ENCODE data around the gene PLVAP.
A peak's percentile ranks its signal among the peaks of the same experiment; 100 is the strongest.

The PLVAP gene

DNA sequence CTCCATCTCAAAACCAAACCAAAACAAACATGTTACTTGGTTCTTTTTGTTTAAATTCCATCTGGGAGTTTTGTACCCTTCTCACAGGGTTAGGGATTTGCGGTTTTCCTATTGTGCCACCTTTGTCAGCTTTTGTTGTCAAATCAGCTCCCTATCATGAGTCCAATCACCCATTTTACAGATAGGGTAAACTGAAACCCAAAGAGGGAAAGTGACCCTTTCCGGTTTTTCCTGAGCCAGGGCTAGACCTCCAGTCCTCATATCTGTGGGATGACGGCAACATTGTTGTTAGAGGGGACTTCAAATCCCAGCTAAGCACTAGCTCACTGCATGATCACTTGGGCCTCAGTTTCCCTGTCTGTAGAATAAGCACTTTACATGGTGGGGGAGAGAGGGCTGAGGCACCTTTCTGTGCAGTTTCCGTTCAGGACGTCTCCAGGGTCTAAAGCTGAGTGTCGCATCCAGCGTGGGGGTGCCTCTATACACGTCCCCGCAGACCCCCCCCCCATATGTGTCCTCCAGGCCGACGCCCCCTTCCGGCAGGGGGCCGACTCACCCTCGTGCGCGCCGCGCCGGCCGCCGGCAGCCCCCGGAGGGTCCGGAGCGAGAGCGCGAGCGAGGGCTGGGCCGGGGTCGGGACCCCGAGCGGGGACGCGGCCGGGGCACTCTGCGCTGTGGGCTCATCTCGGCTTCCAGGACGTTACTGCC lies 13.0 kb upstream of the PLVAP start:
- no peak overlapping the region for H2AK5ac ChIP-seq (ENCODE audit: low read length)
- no peak overlapping the region for H2BK15ac ChIP-seq (replicated peaks; ENCODE audit: low read depth)
- H4K5ac ChIP-seq (ENCODE audit: low read length), result no peak overlapping the region
- peak overlapping the region; percentile 81 for H3K56ac ChIP-seq (ENCODE audit: low read length)
- no CpG with 5 or more reads among the region's 37 CpGs for WGBS (ENCODE audit: extremely low coverage, insufficient coverage, low lambda C conversion rate)
- H3K79me2 ChIP-seq (ENCODE audit: control insufficient read depth, insufficient read depth, low read length), result no peaks in the 10 kb centered on the region
- H3K27ac ChIP-seq (ENCODE audit: low read depth, low read length), result no peak overlapping the region
- no peak overlapping the region for H3K4ac ChIP-seq (ENCODE audit: low read depth, low read length)
- H3K27me3 ChIP-seq (ENCODE audit: insufficient read depth, low read length, poor library complexity), result no peaks in the 10 kb centered on the region
- H3K9ac ChIP-seq (ENCODE audit: low read length), result peak overlapping the region; percentile 59
- no peak overlapping the region for H3K23ac ChIP-seq (ENCODE audit: low read length)
- no peak for DNase-seq
- H3K4me2 ChIP-seq (ENCODE audit: low read length), result peak overlapping the region; percentile 65
- H2BK5ac ChIP-seq (ENCODE audit: low read length), result no peak overlapping the region
- no peaks in the 10 kb centered on the region for H3K4me1 ChIP-seq (ENCODE audit: control insufficient read depth, low read depth, low read length)
- H3K4me3 ChIP-seq (ENCODE audit: low read length), result peak overlapping the region; percentile 32
- H2BK120ac ChIP-seq (ENCODE audit: low read depth, low read length), result no peak overlapping the region
- no peak overlapping the region for H3K18ac ChIP-seq (ENCODE audit: low read length)
- H3K79me1 ChIP-seq (ENCODE audit: low read length), result no peaks in the 10 kb centered on the region
- no peaks in the 10 kb centered on the region for H3K36me3 ChIP-seq (ENCODE audit: control insufficient read depth, insufficient read depth, low read length)
- H4K8ac ChIP-seq (ENCODE audit: low read depth, low read length), result no peak overlapping the region

DNA sequence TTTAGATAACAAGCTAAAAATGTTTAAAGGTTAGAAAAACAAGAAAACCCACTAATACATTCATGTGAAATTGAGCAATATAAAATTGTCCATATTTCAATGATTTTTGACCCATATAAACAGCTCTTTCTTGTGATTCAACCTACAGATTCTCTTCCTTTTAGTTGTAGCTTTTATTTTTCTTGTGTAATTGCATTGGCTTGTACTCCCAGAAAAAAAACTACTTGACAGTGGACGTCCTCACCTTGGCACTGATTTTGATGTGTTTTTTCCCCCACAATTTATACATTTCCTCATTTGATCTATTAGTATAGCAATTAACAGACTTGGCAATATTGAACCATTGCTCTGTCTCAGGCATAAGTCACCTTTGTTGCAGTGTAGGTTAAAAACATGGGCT lies 12.1 kb upstream of the PLVAP start:
- no peak overlapping the region for H3K18ac ChIP-seq (ENCODE audit: low read length)
- H3K23ac ChIP-seq (ENCODE audit: low read length), result no peak overlapping the region
- no peak overlapping the region for H3K4me3 ChIP-seq (ENCODE audit: low read length)
- H4K8ac ChIP-seq (ENCODE audit: low read depth, low read length), result no peak overlapping the region
- no peak overlapping the region for H2BK15ac ChIP-seq (replicated peaks; ENCODE audit: low read depth)
- no peaks in the 10 kb centered on the region for H3K79me2 ChIP-seq (ENCODE audit: control insufficient read depth, insufficient read depth, low read length)
- no peak overlapping the region for H3K4me2 ChIP-seq (ENCODE audit: low read length)
- H3K27ac ChIP-seq (ENCODE audit: low read depth, low read length), result no peak overlapping the region
- no peak overlapping the region for H2BK120ac ChIP-seq (ENCODE audit: low read depth, low read length)
- H3K4me1 ChIP-seq (ENCODE audit: control insufficient read depth, low read depth, low read length), result no peaks in the 10 kb centered on the region
- WGBS (ENCODE audit: extremely low coverage, insufficient coverage, low lambda C conversion rate), result no CpG with 5 or more reads among the region's 1 CpG
- H3K9ac ChIP-seq (ENCODE audit: low read length), result no peak overlapping the region
- H2BK5ac ChIP-seq (ENCODE audit: low read length), result no peak overlapping the region
- H3K36me3 ChIP-seq (ENCODE audit: control insufficient read depth, insufficient read depth, low read length), result no peaks in the 10 kb centered on the region
- no peaks in the 10 kb centered on the region for H3K27me3 ChIP-seq (ENCODE audit: insufficient read depth, low read length, poor library complexity)
- no peak overlapping the region for H2AK5ac ChIP-seq (ENCODE audit: low read length)
- no peak overlapping the region for H3K4ac ChIP-seq (ENCODE audit: low read depth, low read length)
- H3K79me1 ChIP-seq (ENCODE audit: low read length), result no peaks in the 10 kb centered on the region
- no peak for DNase-seq
- H3K56ac ChIP-seq (ENCODE audit: low read length), result no peak overlapping the region
- H4K5ac ChIP-seq (ENCODE audit: low read length), result no peak overlapping the region

DNA sequence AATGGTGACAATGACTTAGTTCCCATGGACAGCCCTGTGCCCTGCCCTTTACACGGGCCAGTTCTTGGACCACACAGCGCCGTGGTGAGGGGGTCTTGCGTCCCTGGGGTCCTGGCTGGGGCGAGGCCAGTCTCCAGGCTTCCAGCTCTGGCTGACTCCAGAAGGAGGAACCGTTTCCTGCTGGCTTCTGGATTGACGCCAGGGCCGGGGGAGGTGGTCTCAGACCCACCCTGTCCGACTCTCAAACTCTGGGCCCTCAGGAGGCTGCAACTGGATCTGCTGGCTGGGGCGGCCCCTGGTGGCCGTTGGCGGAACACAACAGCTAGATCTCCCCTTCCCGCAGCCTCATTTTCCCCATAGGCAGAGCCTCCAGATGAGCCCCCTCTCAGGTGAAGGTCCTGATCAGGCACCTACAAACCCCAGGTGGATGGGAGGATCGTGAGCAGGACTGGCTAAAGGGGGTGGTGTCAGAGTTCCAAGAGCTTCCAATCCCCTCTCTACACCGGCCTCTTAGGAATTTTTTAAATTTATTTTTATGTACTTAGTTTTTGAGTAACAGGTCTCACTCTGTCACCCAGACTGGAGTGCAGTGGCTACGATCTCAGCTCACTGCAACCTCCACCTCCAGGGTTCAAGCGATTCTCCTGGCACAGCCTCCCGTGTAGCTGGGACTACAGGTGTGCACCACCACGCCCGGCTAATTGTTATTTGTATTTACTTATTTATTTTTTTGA lies 8.9 kb upstream of the PLVAP start:
- H4K8ac ChIP-seq (ENCODE audit: low read depth, low read length), result no peak overlapping the region
- H3K79me1 ChIP-seq (ENCODE audit: low read length), result no peaks in the 10 kb centered on the region
- no peak overlapping the region for H3K27ac ChIP-seq (ENCODE audit: low read depth, low read length)
- H4K5ac ChIP-seq (ENCODE audit: low read length), result no peak overlapping the region
- H3K27me3 ChIP-seq (ENCODE audit: insufficient read depth, low read length, poor library complexity), result no peaks in the 10 kb centered on the region
- no CpG with 5 or more reads among the region's 20 CpGs for WGBS (ENCODE audit: extremely low coverage, insufficient coverage, low lambda C conversion rate)
- no peaks in the 10 kb centered on the region for H3K4me1 ChIP-seq (ENCODE audit: control insufficient read depth, low read depth, low read length)
- no peak overlapping the region for H3K23ac ChIP-seq (ENCODE audit: low read length)
- H3K56ac ChIP-seq (ENCODE audit: low read length), result no peak overlapping the region
- peak; percentile 79 for DNase-seq
- H3K36me3 ChIP-seq (ENCODE audit: control insufficient read depth, insufficient read depth, low read length), result no peaks in the 10 kb centered on the region
- H3K18ac ChIP-seq (ENCODE audit: low read length), result no peak overlapping the region
- H3K4me2 ChIP-seq (ENCODE audit: low read length), result no peak overlapping the region
- H3K9ac ChIP-seq (ENCODE audit: low read length), result no peak overlapping the region
- H3K79me2 ChIP-seq (ENCODE audit: control insufficient read depth, insufficient read depth, low read length), result no peaks in the 10 kb centered on the region
- no peak overlapping the region for H2BK5ac ChIP-seq (ENCODE audit: low read length)
- no peak overlapping the region for H3K4ac ChIP-seq (ENCODE audit: low read depth, low read length)
- H3K4me3 ChIP-seq (ENCODE audit: low read length), result no peak overlapping the region
- H2AK5ac ChIP-seq (ENCODE audit: low read length), result no peak overlapping the region
- no peak overlapping the region for H2BK15ac ChIP-seq (replicated peaks; ENCODE audit: low read depth)
- no peak overlapping the region for H2BK120ac ChIP-seq (ENCODE audit: low read depth, low read length)

DNA sequence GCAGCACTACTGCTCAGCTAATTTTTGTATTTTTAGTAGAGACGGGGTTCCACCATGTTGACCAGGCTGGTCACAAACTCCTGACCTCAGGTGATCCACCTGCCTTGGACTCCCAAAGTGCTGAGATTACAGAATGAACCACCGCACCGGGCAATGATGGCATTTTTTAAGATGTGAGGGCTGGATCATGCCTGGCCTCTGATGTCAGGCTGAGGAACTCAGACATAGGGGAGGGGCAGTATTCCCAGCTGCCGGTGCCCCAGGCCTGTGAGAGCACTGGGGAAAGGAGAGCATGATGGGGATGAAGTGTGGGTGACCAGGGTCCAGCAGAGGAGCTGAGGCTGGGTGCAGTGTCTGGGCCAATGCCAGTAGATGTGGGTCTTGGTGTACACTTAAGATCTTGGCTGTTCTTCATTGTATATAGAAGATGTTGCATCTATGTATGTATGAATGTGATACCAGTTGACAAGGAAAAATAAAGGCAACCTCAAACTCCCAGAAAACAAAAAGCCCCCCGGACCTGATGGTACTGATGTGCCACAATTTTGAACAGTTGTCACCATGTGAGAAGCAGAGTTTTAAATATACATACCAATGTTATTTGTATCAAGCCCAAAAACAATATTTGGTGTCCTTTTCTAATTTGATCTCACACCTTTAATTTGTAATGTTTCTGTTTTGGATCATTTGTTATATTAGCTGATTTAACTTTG lies 3.4 kb upstream of the PLVAP start:
- H3K18ac ChIP-seq (ENCODE audit: low read length), result no peak overlapping the region
- H3K56ac ChIP-seq (ENCODE audit: low read length), result no peak overlapping the region
- H3K4me1 ChIP-seq (ENCODE audit: control insufficient read depth, low read depth, low read length), result no peaks in the 10 kb centered on the region

DNA sequence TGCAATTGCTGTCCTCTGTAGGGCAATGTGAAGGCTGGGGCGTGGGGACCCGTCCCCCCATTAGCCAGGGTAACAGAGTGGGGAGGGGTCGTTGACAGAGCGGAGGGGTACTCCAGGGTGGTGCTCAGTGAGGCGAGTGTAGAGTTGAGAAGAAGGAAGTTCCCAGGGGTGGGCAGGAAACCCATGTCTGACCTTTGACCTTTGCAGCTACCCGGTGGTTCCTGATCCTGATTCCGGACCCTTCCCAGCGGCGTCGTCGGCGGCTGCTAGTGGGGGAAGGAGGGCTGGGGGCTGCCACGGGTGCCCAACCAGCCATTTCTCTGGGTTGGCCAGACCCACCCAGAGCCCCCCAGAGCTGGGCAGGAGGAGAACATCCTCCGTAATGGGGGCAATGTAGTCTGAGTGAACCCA lies 2.1 kb upstream of the PLVAP start:
- peak overlapping the region; percentile 7 for H4K8ac ChIP-seq (ENCODE audit: low read depth, low read length)
- H2BK15ac ChIP-seq (replicated peaks; ENCODE audit: low read depth), result no peak overlapping the region
- no peak overlapping the region for H3K4me3 ChIP-seq (ENCODE audit: low read length)
- H3K27me3 ChIP-seq (ENCODE audit: insufficient read depth, low read length, poor library complexity), result no peaks in the 10 kb centered on the region
- no peaks in the 10 kb centered on the region for H3K79me1 ChIP-seq (ENCODE audit: low read length)
- no peak overlapping the region for H4K5ac ChIP-seq (ENCODE audit: low read length)
- no peaks in the 10 kb centered on the region for H3K36me3 ChIP-seq (ENCODE audit: control insufficient read depth, insufficient read depth, low read length)
- peak; percentile 55 for DNase-seq
- H3K4me1 ChIP-seq (ENCODE audit: control insufficient read depth, low read depth, low read length), result no peaks in the 10 kb centered on the region
- no peak overlapping the region for H3K9ac ChIP-seq (ENCODE audit: low read length)
- WGBS (ENCODE audit: extremely low coverage, insufficient coverage, low lambda C conversion rate), result no CpG with 5 or more reads among the region's 14 CpGs
- H2BK120ac ChIP-seq (ENCODE audit: low read depth, low read length), result no peak overlapping the region
- H3K18ac ChIP-seq (ENCODE audit: low read length), result no peak overlapping the region
- no peak overlapping the region for H3K4me2 ChIP-seq (ENCODE audit: low read length)
- H3K79me2 ChIP-seq (ENCODE audit: control insufficient read depth, insufficient read depth, low read length), result no peaks in the 10 kb centered on the region
- H3K4ac ChIP-seq (ENCODE audit: low read depth, low read length), result no peak overlapping the region
- H2BK5ac ChIP-seq (ENCODE audit: low read length), result no peak overlapping the region
- no peak overlapping the region for H3K27ac ChIP-seq (ENCODE audit: low read depth, low read length)
- no peak overlapping the region for H3K23ac ChIP-seq (ENCODE audit: low read length)
- peak overlapping the region; percentile 52 for H3K56ac ChIP-seq (ENCODE audit: low read length)
- H2AK5ac ChIP-seq (ENCODE audit: low read length), result no peak overlapping the region

More for the DNA sequence above, 3.4 kb upstream of the PLVAP start:
- no peak overlapping the region for H3K23ac ChIP-seq (ENCODE audit: low read length)
- no peaks in the 10 kb centered on the region for H3K36me3 ChIP-seq (ENCODE audit: control insufficient read depth, insufficient read depth, low read length)
- H2BK120ac ChIP-seq (ENCODE audit: low read depth, low read length), result no peak overlapping the region
- H3K27me3 ChIP-seq (ENCODE audit: insufficient read depth, low read length, poor library complexity), result no peaks in the 10 kb centered on the region
- no peaks in the 10 kb centered on the region for H3K79me1 ChIP-seq (ENCODE audit: low read length)
- no peak overlapping the region for H3K27ac ChIP-seq (ENCODE audit: low read depth, low read length)
- H3K4me2 ChIP-seq (ENCODE audit: low read length), result no peak overlapping the region
- no CpG with 5 or more reads among the region's 5 CpGs for WGBS (ENCODE audit: extremely low coverage, insufficient coverage, low lambda C conversion rate)
- no peak overlapping the region for H4K8ac ChIP-seq (ENCODE audit: low read depth, low read length)
- no peak overlapping the region for H2BK15ac ChIP-seq (replicated peaks; ENCODE audit: low read depth)
- H3K79me2 ChIP-seq (ENCODE audit: control insufficient read depth, insufficient read depth, low read length), result no peaks in the 10 kb centered on the region
- H3K4ac ChIP-seq (ENCODE audit: low read depth, low read length), result no peak overlapping the region
- no peak overlapping the region for H2BK5ac ChIP-seq (ENCODE audit: low read length)
- H3K4me3 ChIP-seq (ENCODE audit: low read length), result no peak overlapping the region
- no peak for DNase-seq
- H4K5ac ChIP-seq (ENCODE audit: low read length), result no peak overlapping the region
- H3K9ac ChIP-seq (ENCODE audit: low read length), result no peak overlapping the region
- no peak overlapping the region for H2AK5ac ChIP-seq (ENCODE audit: low read length)
